ENCODE measurements around the gene USP17L10.
"Not testable (repeated sequence)": the region's sequence is repeated elsewhere in the genome, so short reads cannot be mapped to it uniquely, and the experiment has no call there.

The USP17L10 gene, protein sequence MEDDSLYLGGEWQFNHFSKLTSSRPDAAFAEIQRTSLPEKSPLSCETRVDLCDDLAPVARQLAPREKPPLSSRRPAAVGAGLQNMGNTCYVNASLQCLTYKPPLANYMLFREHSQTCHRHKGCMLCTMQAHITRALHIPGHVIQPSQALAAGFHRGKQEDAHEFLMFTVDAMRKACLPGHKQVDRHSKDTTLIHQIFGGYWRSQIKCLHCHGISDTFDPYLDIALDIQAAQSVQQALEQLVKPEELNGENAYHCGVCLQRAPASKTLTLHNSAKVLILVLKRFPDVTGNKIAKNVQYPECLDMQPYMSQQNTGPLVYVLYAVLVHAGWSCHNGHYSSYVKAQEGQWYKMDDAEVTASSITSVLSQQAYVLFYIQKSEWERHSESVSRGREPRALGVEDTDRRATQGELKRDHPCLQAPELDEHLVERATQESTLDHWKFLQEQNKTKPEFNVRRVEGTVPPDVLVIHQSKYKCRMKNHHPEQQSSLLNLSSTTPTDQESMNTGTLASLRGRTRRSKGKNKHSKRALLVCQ

DNA sequence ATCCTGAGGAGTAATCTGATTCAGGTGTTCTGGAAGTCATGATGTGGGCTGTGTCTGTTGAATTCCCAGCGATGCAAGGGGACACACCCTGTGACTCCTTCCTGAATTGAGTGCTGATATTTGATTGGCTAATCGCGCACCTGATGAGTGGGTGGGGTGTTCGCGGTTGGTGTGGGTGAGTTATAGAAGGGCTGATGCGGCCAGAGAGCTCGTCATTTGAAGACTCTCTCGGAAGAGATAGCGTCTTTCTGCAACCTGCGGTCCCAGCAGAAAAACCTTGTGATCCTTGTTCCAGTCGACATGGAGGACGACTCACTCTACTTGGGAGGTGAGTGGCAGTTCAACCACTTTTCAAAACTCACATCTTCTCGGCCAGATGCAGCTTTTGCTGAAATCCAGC, at the start of gene USP17L10:
USP17L10 (plus strand) TSS at position 301 of the 400 bp plus-strand sequence; CDS start at position 301, 0 bp downstream.
- DNase-seq = not testable (repeated sequence)

DNA sequence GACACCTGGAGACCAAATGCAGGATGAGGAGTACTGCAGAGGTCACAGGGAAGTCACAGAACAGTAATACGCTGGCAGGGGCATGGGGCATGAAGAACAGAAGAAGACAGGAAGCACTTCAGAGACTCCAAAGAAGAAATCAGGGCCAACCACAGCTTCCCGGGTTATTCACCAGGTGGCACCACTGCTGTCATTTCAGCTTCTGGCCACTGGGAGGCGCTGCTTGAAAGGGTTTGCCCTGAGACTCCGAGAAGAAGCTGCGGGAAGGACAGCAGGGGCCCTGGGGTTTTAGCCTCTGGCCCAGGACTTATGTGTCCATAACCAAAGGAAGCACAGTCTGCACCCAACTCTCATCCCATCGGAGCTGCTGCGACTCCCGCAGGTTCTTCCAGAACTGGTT, 44.5 kb upstream of the USP17L10 start:
- not testable (repeated sequence) for DNase-seq

DNA sequence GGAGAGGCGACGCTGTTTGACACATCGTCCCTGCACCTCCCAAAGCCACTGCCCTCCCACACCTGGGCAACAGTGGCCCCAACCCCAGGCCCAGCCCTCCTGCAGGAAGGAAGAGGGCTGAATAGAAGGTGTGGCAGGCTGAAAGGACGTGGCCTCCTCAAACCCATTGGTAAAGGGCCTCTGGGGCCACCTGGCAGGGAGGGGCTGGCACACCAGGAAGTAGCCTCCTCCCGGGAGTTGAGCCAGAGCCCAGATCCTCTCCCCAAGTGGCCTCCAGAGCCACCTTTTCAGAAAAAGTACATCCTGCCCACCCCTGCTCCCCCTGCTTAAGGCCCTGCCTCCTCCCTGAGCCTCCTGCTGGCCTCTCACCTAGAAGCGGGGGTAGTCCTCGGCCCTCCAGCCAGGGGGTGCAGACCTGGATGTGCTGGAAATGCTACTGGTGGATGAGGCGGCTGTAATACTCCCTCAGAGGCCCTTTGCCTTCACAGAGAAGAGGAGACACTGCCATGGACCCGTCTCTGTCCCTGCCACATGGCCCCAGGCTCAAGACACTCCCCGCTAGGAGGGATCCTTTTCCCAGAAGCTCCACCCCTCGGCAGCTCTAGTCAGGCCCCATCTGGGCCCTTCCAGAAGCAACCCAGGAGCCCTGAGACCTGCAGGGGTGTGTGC, 40.5 kb upstream of the USP17L10 start, which contains the start of gene FAM90A26:
FAM90A26 (plus strand) TSS at position 619 of the 669 bp plus-strand sequence. CDS start 2,764 bp downstream, outside the sequence.
- not testable (repeated sequence) for DNase-seq

DNA sequence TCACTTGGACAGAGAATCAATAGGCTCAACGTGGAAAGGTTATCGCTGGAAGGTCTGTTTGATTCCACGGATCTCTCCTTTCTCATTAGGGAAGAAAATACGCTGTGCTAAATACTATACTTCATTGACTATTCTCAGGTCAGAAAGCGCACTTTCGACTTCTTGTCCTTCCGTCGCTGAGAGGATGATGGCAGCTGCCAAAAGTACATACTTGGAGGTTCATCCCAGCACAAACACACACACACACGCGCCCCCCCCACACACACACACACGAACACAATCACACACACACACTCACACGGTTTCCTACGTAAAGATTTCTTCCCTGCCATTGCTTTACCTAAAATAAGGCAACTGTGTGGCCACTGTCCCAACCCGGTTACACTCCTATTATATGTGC, 4.2 kb downstream of the USP17L10 start:
- DNase-seq = not testable (repeated sequence)

DNA sequence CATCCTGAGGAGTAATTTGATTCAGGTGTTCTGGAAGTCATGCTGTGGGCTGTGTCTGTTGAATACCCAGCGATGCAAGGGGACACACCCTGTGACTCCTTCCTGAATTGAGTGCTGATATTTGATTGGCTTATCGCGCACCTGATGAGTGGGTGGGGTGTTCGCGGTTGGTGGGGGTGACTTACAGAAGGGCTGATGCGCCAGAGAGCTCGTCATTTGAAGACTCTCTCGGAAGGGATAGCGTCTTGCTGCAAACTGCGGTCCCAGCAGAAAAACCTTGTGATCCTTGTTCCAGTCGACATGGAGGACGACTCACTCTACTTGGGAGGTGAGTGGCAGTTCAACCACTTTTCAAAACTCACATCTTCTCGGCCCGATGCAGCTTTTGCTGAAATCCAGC, 4.6 kb downstream of the USP17L10 start, which contains the start of gene USP17L11:
USP17L11 (plus strand) TSS at position 301 of the 400 bp plus-strand sequence; CDS start at position 301, 0 bp downstream.
- DNase-seq = not testable (repeated sequence)

DNA sequence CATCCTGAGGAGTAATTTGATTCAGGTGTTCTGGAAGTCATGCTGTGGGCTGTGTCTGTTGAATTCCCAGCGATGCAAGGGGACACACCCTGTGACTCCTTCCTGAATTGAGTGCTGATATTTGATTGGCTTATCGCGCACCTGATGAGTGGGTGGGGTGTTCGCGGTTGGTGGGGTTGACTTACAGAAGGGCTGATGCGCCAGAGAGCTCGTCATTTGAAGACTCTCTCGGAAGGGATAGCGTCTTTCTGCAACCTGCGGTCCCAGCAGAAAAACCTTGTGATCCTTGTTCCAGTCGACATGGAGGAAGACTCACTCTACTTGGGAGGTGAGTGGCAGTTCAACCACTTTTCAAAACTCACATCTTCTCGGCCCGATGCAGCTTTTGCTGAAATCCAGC, 9.4 kb downstream of the USP17L10 start, which contains the start of gene USP17L12:
USP17L12 (plus strand) TSS at position 301 of the 400 bp plus-strand sequence; CDS start at position 301, 0 bp downstream.
- not testable (repeated sequence) for DNase-seq

DNA sequence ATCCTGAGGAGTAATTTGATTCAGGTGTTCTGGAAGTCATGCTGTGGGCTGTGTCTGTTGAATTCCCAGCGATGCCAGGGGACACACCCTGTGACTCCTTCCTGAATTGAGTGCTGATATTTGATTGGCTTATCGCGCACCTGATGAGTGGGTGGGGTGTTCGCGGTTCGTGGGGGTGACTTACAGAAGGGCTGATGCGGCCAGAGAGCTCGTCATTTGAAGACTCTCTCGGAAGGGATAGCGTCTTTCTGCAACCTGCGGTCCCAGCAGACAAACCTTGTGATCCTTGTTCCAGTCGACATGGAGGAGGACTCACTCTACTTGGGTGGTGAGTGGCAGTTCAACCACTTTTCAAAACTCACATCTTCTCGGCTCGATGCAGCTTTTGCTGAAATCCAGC, 14.1 kb downstream of the USP17L10 start, which contains the start of gene USP17L13:
USP17L13 (plus strand) TSS at position 301 of the 400 bp plus-strand sequence; CDS start at position 301, 0 bp downstream.
- not testable (repeated sequence) for DNase-seq

DNA sequence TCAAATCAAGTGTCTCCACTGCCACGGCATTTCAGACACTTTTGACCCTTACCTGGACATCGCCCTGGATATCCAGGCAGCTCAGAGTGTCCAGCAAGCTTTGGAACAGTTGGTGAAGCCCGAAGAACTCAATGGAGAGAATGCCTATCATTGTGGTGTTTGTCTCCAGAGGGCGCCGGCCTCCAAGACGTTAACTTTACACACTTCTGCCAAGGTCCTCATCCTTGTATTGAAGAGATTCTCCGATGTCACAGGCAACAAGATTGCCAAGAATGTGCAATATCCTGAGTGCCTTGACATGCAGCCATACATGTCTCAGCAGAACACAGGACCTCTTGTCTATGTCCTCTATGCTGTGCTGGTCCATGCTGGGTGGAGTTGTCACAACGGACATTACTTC, 19.8 kb downstream of the USP17L10 start:
- not testable (repeated sequence) for DNase-seq

DNA sequence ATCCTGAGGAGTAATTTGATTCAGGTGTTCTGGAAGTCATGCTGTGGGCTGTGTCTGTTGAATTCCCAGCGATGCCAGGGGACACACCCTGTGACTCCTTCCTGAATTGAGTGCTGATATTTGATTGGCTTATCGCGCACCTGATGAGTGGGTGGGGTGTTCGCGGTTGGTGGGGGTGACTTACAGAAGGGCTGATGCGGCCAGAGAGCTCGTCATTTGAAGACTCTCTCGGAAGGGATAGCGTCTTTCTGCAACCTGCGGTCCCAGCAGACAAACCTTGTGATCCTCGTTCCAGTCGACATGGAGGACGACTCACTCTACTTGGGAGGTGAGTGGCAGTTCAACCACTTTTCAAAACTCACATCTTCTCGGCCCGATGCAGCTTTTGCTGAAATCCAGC, 23.6 kb downstream of the USP17L10 start, which contains the start of gene USP17L15:
USP17L15 (plus strand) TSS at position 301 of the 400 bp plus-strand sequence; CDS start at position 301, 0 bp downstream.
- not testable (repeated sequence) for DNase-seq

DNA sequence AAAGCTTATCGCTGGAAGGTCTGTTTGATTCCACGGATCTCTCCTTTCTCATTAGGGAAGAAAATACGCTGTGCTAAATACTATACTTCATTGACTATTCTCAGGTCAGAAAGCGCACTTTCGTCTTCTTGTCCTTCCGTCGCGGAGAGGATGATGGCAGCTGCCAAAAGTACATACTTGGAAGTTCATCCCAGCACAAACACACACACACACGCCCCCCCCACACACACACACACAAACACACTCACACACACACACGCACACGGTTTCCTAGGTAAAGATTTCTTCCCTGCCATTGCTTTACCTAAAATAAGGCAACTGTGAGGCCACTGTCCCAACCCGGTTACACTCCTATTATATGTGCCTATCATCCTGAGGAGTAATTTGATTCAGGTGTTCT, 28.0 kb downstream of the USP17L10 start:
- not testable (repeated sequence) for DNase-seq

DNA sequence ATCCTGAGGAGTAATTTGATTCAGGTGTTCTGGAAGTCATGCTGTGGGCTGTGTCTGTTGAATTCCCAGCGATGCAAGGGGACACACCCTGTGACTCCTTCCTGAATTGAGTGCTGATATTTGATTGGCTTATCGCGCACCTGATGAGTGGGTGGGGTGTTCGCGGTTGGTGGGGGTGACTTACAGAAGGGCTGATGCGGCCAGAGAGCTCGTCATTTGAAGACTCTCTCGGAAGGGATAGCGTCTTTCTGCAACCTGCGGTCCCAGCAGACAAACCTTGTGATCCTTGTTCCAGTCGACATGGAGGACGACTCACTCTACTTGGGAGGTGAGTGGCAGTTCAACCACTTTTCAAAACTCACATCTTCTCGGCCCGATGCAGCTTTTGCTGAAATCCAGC, 33.1 kb downstream of the USP17L10 start, which contains the start of gene USP17L17:
USP17L17 (plus strand) TSS at position 301 of the 400 bp plus-strand sequence; CDS start at position 301, 0 bp downstream.
- DNase-seq = not testable (repeated sequence)

DNA sequence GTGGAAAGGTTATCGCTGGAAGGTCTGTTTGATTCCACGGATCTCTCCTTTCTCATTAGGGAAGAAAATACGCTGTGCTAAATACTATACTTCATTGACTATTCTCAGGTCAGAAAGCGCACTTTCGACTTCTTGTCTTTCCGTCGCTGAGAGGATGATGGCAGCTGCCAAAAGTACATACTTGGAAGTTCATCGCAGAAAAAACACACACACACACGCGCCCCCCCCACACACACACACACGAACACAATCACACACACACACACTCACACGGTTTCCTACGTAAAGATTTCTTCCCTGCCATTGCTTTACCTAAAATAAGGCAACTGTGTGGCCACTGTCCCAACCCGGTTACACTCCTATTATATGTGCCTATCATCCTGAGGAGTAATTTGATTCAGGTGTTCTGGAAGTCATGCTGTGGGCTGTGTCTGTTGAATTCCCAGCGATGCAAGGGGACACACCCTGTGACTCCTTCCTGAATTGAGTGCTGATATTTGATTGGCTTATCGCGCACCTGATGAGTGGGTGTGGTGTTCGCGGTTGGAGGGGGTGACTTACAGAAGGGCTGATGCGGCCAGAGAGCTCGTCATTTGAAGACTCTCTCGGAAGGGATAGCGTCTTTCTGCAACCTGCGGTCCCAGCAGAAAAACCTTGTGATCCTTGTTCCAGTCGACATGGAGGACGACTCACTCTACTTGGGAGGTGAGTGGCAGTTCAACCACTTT, 37.7 kb downstream of the USP17L10 start, which contains the start of gene USP17L18:
USP17L18 (plus strand) TSS at position 678 of the 728 bp plus-strand sequence; CDS start at position 678, 0 bp downstream.
- DNase-seq = not testable (repeated sequence)

DNA sequence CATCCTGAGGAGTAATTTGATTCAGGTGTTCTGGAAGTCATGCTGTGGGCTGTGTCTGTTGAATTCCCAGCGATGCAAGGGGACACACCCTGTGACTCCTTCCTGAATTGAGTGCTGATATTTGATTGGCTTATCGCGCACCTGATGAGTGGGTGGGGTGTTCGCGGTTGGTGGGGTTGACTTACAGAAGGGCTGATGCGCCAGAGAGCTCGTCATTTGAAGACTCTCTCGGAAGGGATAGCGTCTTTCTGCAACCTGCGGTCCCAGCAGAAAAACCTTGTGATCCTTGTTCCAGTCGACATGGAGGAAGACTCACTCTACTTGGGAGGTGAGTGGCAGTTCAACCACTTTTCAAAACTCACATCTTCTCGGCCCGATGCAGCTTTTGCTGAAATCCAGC, 42.6 kb downstream of the USP17L10 start, which contains the start of gene USP17L19:
USP17L19 (plus strand) TSS at position 301 of the 400 bp plus-strand sequence; CDS start at position 301, 0 bp downstream.
- DNase-seq = not testable (repeated sequence)

DNA sequence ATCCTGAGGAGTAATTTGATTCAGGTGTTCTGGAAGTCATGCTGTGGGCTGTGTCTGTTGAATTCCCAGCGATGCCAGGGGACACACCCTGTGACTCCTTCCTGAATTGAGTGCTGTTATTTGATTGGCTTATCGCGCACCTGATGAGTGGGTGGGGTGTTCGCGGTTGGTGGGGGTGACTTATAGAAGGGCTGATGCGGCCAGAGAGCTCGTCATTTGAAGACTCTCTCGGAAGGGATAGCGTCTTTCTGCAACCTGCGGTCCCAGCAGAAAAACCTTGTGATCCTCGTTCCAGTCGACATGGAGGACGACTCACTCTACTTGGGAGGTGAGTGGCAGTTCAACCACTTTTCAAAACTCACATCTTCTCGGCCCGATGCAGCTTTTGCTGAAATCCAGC, 47.4 kb downstream of the USP17L10 start, which contains the start of gene USP17L20:
USP17L20 (plus strand) TSS at position 301 of the 400 bp plus-strand sequence; CDS start at position 301, 0 bp downstream.
- not testable (repeated sequence) for DNase-seq
